Adrenal gland (tissue), 5 donors: Measurements from ENCODE around the gene SRR.

ENCODE experiments used
- POLR2A ChIP-seq, 2 donors: fragments of 450-650 bp; IDR thresholded peaks; one replicate each; pipeline ENCODE4 v1.6.1; 2017; ENCODE audit warnings: antibody characterized with exemption in 2 of 2, mild to moderate bottlenecking in 2 of 2, moderate library complexity in 1 of 2
- TF ChIP-seq, protein P1 (sequence below), 6 experiments: fragments of 450-650 bp in 4 of 6; fragments of 200-600 bp in 2 of 6; sonication (generic) in 1 of 6; IDR thresholded peaks; 1 replicate in 5 of 6; 2 replicates in 1 of 6; pipeline versions ENCODE4 v1.5.1 to v1.8.0; 2016 to 2021; ENCODE audit warnings: antibody characterized with exemption in 6 of 6, mild to moderate bottlenecking in 2 of 6, moderate library complexity in 1 of 6
- donor health status: DM: no; HTN: no; CAD: no.

DNA sequence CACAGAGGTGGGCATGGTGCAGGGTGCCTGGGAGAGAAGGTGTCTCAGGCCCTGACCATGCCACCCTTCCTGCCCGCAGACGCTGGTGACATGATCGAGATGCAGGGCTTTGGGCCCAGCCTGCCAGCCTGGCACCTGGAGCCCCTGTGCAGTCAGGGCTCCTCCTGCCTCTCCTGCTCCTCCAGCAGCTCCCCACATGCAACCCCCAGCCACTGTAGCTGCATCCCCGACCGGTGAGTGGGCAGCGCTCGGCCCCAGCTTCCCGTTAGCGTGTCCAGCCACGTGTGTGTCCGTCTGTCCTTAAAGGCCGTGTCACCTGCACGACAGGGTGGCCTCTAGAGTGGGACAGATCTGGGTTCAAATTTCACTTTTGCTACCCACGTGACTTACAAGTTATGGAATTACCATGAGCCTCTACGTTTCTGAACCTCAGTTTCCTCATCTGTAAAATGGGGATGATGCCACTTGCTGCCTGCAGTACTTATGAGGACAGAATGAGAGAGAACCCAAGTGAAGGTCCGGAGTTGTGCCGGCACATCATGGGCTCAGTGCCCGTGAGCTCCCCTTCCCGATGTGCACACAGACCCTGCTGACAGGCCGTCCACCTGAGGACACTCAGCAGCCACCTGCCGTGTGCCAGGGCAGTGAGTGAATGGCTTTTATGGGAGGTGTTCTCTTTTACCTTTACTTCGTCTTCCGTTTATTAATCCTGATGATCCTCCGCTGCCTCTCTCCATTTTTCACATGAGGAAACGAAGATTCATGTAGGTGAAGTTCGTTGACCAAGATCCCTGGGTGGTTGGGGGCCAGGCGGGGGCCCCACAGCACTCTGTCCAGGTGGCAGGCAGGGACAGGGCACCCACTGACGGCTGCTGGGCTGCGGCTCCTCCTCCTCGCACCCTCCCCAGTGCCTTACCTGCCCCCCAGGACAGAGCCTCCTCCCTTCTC lies 67.7 kb downstream of the SRR start:
- TF ChIP-seq, protein P1, sequence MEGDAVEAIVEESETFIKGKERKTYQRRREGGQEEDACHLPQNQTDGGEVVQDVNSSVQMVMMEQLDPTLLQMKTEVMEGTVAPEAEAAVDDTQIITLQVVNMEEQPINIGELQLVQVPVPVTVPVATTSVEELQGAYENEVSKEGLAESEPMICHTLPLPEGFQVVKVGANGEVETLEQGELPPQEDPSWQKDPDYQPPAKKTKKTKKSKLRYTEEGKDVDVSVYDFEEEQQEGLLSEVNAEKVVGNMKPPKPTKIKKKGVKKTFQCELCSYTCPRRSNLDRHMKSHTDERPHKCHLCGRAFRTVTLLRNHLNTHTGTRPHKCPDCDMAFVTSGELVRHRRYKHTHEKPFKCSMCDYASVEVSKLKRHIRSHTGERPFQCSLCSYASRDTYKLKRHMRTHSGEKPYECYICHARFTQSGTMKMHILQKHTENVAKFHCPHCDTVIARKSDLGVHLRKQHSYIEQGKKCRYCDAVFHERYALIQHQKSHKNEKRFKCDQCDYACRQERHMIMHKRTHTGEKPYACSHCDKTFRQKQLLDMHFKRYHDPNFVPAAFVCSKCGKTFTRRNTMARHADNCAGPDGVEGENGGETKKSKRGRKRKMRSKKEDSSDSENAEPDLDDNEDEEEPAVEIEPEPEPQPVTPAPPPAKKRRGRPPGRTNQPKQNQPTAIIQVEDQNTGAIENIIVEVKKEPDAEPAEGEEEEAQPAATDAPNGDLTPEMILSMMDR (IDR thresholded peaks at IDR 0.05) = no peak
- no peak for TF ChIP-seq POLR2A (IDR thresholded peaks at IDR 0.05)
